IMR-90 (cell line): ENCODE data around the gene TRIM13.

Experiments used
- BHLHE40 ChIP-seq: fragments of 150-350 bp; IDR thresholded peaks from 2 replicates; pipeline ENCODE4 v1.6.1; 2016; ENCODE audit warnings: mild to moderate bottlenecking, low read depth, low read length
- CEBPB ChIP-seq: IDR thresholded peaks from 2 replicates; pipeline ENCODE4 v1.6.1; 2012; ENCODE audit warnings: low read depth, low read length, improper control_type of control experiment
- CHD1 ChIP-seq: IDR thresholded peaks from 2 replicates; pipeline ENCODE4 v1.6.1; 2012; ENCODE audit warnings: low read depth, low read length, improper control_type of control experiment
- FOS ChIP-seq: fragments of 150-350 bp; IDR thresholded peaks from 2 replicates; pipeline ENCODE4 v1.6.1; 2016; ENCODE audit warnings: low read depth, low read length
- MXI1 ChIP-seq: IDR thresholded peaks from 2 replicates; pipeline ENCODE4 v1.6.1; 2012; ENCODE audit warnings: low read depth, mild to moderate bottlenecking, low read length, moderate library complexity, borderline replicate concordance
- POLR2A ChIP-seq: IDR thresholded peaks from 2 replicates; pipeline ENCODE4 v1.6.1; 2012; ENCODE audit warnings: mild to moderate bottlenecking, low read depth, low read length
- RAD21 ChIP-seq: IDR thresholded peaks from 2 replicates; pipeline ENCODE4 v1.6.1; 2012; ENCODE audit warnings: low read length, improper control_type of control experiment
- RCOR1 ChIP-seq: IDR thresholded peaks from 2 replicates; pipeline ENCODE4 v1.6.1; 2012; ENCODE audit warnings: mild to moderate bottlenecking, low read length, improper control_type of control experiment; ENCODE audit not compliant: insufficient replicate concordance
- TF ChIP-seq, protein P1 (sequence below): conservative IDR thresholded peaks from 2 replicates; pipeline ENCODE4 v1.5.1; 2012; ENCODE audit warnings: mild to moderate bottlenecking, low read depth, low read length, improper control_type of control experiment
- TF ChIP-seq, protein P2 (sequence below): fragments of 150-350 bp; IDR thresholded peaks from 2 replicates; pipeline ENCODE4 v1.6.1; 2016; ENCODE audit warnings: low read depth, mild to moderate bottlenecking, low read length, moderate library complexity, borderline replicate concordance
- TF ChIP-seq, protein P3 (sequence below): fragments of 150-350 bp; IDR thresholded peaks from 2 replicates; pipeline ENCODE4 v1.6.1; 2017; ENCODE audit warnings: mild to moderate bottlenecking, antibody characterized with exemption, low read length, low read depth

DNA sequence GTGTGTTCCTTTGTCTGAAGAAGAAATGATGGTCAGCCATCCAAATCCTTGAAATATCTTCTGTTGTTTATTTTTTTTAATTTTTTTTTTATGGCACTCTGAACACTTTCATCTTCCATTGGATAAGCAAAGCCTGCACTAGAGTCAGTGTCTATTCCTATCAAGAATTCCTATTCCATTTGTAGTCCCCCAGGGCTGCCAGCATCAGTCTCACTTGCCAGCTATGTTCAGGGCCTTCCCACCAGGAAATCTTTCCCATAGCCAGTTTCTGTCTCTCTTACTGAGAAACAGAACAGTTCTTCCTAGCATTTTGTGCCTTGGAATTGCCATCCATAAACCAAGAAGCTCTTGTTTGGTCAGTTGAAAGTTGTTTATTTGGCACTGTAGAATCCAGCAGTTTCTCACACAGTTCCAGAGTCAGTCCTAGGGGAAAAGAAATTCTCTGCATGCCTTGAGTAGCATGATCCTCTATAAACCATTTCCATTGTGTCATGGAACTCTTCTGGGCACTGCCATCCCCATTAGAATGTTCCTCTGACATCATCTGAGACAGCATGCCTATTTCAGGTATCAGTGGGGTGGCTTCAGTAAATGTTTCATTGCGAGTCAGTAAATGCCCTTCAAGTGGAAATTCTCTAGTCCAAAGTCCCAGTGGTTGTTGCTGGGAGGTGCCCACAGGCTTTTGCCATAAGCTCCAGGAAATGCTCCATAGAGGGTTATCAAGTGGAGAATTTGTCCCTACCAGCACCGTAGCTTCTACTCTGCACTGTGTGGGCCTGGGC lies 42.0 kb upstream of the TRIM13 start:
- no peak for TF ChIP-seq RAD21
- TF ChIP-seq, protein P1, sequence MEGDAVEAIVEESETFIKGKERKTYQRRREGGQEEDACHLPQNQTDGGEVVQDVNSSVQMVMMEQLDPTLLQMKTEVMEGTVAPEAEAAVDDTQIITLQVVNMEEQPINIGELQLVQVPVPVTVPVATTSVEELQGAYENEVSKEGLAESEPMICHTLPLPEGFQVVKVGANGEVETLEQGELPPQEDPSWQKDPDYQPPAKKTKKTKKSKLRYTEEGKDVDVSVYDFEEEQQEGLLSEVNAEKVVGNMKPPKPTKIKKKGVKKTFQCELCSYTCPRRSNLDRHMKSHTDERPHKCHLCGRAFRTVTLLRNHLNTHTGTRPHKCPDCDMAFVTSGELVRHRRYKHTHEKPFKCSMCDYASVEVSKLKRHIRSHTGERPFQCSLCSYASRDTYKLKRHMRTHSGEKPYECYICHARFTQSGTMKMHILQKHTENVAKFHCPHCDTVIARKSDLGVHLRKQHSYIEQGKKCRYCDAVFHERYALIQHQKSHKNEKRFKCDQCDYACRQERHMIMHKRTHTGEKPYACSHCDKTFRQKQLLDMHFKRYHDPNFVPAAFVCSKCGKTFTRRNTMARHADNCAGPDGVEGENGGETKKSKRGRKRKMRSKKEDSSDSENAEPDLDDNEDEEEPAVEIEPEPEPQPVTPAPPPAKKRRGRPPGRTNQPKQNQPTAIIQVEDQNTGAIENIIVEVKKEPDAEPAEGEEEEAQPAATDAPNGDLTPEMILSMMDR: no peak
- no peak for TF ChIP-seq POLR2A
- TF ChIP-seq FOS: no peak
- no peak for TF ChIP-seq CEBPB
- TF ChIP-seq RCOR1: no peak
- TF ChIP-seq, protein P2, sequence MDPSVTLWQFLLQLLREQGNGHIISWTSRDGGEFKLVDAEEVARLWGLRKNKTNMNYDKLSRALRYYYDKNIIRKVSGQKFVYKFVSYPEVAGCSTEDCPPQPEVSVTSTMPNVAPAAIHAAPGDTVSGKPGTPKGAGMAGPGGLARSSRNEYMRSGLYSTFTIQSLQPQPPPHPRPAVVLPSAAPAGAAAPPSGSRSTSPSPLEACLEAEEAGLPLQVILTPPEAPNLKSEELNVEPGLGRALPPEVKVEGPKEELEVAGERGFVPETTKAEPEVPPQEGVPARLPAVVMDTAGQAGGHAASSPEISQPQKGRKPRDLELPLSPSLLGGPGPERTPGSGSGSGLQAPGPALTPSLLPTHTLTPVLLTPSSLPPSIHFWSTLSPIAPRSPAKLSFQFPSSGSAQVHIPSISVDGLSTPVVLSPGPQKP: no peak
- TF ChIP-seq, protein P3, sequence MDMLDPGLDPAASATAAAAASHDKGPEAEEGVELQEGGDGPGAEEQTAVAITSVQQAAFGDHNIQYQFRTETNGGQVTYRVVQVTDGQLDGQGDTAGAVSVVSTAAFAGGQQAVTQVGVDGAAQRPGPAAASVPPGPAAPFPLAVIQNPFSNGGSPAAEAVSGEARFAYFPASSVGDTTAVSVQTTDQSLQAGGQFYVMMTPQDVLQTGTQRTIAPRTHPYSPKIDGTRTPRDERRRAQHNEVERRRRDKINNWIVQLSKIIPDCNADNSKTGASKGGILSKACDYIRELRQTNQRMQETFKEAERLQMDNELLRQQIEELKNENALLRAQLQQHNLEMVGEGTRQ: no peak
- TF ChIP-seq MXI1: no peak
- no peak for TF ChIP-seq CHD1
- TF ChIP-seq BHLHE40: no peak
